Gastrocnemius medialis (tissue), 4 donors: ENCODE data around the gene PLCL1. TPM values are rescaled to one million over a fixed set of nuclear protein-coding genes. Genes with fewer than 3 reads are reported as not detected.

ENCODE experiments used
- ATAC-seq, 2 donors: fragments of 150-250 bp; one replicate each; pipeline ENCODE4 v1.9.1; 2016
- DNase-seq, 2 donors: peaks; one replicate each; pipeline ENCODE4 v3.0.0-alpha.2; 2019
- H3K27ac ChIP-seq, 4 donors: fragments of 200-600 bp; sonication (generic); 1 replicate in 1 of 4; 2 replicates in 3 of 4; pipeline ENCODE4 v1.5.1; 2016 to 2018; ENCODE audit warnings: mild to moderate bottlenecking in 2 of 4, moderate library complexity in 1 of 4
- H3K27me3 ChIP-seq, 3 donors: fragments of 200-600 bp; sonication (generic) in 2 of 3; 1 replicate in 1 of 3; 2 replicates in 2 of 3; pipeline versions ENCODE4 v1.5.1 to v1.6.0; 2016 to 2019; ENCODE audit warnings: mild to moderate bottlenecking in 1 of 3, moderate library complexity in 1 of 3
- H3K36me3 ChIP-seq, 2 donors: fragments of 200-600 bp; sonication (generic) in 1 of 2; one replicate each; pipeline ENCODE4 v1.5.1; 2017 to 2018
- H3K4me1 ChIP-seq, 2 donors: fragments of 200-600 bp; sonication (generic) in 1 of 2; one replicate each; pipeline ENCODE4 v1.5.1; 2016 to 2017; ENCODE audit warnings: mild to moderate bottlenecking in 2 of 2
- H3K4me3 ChIP-seq, 4 donors: fragments of 200-600 bp; sonication (generic) in 3 of 4; 1 replicate in 1 of 4; 2 replicates in 3 of 4; pipeline ENCODE4 v1.5.1; 2016 to 2019; ENCODE audit warnings: mild to moderate bottlenecking in 2 of 4
- H3K9me3 ChIP-seq, 3 donors: fragments of 200-600 bp; sonication (generic) in 2 of 3; 1 replicate in 1 of 3; 2 replicates in 2 of 3; pipeline ENCODE4 v1.5.1; 2016 to 2019
- POLR2A ChIP-seq, 2 donors: fragments of 450-650 bp; IDR thresholded peaks; one replicate each; pipeline ENCODE4 v1.6.1; 2017; ENCODE audit warnings: antibody characterized with exemption in 2 of 2, mild to moderate bottlenecking in 2 of 2, moderate library complexity in 2 of 2
- in situ Hi-C, 4 donors: fragments of 200-750 bp; cut with MboI; loops; one replicate each; pipeline versions ENCODE4 v1.15.0 to v1.8.0; 2017; ENCODE audit warnings: low sequenced_read_pairs in 4 of 4
- intact Hi-C: fragments of 100-400 bp; cut with DNase I; formaldehyde crosslinking; loops from one replicate; pipeline ENCODE4 v1.15.1; 2023; ENCODE audit warnings: low total_unique reads
- total RNA-seq, 4 donors: library from RNA; depleted of rRNA; stranded (reverse); fragments of >200 nt; gene quantifications; one replicate each; pipeline versions ENCODE4 v1.1.0 to v1.2.3, GENCODE V29; 2016
- TF ChIP-seq, protein P1 (sequence below), 5 experiments: fragments of 450-650 bp in 3 of 5; fragments of 200-600 bp in 2 of 5; sonication (generic) in 2 of 5; IDR thresholded peaks in 4 of 5; conservative IDR thresholded peaks in 1 of 5; 1 replicate in 4 of 5; 2 replicates in 1 of 5; pipeline ENCODE4 v1.5.1; 2016 to 2019; ENCODE audit warnings: antibody characterized with exemption in 5 of 5, mild to moderate bottlenecking in 3 of 5, moderate library complexity in 3 of 5

Gene PLCL1
- total RNA-seq, 4 donors from 2014 or later = 5.9 to 10.7 (median 9.8) TPM

DNA sequence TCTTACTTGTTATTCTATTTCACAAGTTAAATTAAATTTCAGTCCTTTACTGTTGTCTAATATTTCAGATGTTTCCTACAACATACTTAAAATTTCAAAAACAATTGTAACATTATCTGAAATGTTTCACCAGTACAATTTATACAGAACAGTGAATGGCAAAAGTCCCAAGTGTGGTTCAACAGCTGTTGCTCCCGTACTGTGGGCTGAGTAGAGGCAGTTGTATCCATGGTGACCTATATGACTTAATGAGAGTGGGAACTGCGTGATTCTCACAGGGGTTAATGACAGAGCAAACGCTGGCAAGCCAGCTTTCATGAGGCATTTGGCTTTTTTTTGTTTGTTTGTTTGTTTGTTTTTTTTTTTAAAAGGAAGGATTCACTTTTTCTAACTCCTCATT lies 5.3 kb upstream of the PLCL1 start:
- H3K9me3 ChIP-seq = no peaks in the 10 kb centered on the region
- no peaks in the 10 kb centered on the region for H3K27me3 ChIP-seq
- in situ Hi-C loops = loop anchor here in 2 of 4 donors (5.0 to 10.0 kb wide), 2 partner anchors 326 to 493 kb away; no protein-coding TSS in a partner anchor
- ATAC-seq (peak; percentile 35 to 43), DNase-seq (no peak)
- peak overlapping the region; percentile 43 to 89 (median 68) for H3K27ac ChIP-seq
- H3K36me3 ChIP-seq = no peaks in the 10 kb centered on the region
- H3K4me3 ChIP-seq = no peak overlapping the region
- no peak for TF ChIP-seq POLR2A (IDR thresholded peaks at IDR 0.05)
- intact Hi-C loops = no loop called here
- H3K4me1 ChIP-seq = peaks cover 38% of the 10 kb centered on the region in 2 donors

GRCh38 chr2:197800091-197800490 lies 4.3 kb upstream of the PLCL1 start:
- Histone ChIP-seq H3K36me3 (no peaks in the 10 kb centered on the region), H3K4me3 (peak overlapping the region in 1 of 4 donors; percentile 4), H3K9me3 (no peaks in the 10 kb centered on the region), H3K27ac (peak overlapping the region; percentile 43 to 89 (median 68)), H3K4me1 (peaks cover 38 to 39% of the 10 kb centered on the region in 2 donors), H3K27me3 (no peaks in the 10 kb centered on the region)
- ATAC-seq = no peak
- DNase-seq = no peak
- in situ Hi-C loops = loop anchor here (5.0 to 25.0 kb wide), 4 partner anchors 327 to 497 kb away; no protein-coding TSS in a partner anchor
- no peak for TF ChIP-seq POLR2A (IDR thresholded peaks at IDR 0.05)
- TF ChIP-seq, protein P1, sequence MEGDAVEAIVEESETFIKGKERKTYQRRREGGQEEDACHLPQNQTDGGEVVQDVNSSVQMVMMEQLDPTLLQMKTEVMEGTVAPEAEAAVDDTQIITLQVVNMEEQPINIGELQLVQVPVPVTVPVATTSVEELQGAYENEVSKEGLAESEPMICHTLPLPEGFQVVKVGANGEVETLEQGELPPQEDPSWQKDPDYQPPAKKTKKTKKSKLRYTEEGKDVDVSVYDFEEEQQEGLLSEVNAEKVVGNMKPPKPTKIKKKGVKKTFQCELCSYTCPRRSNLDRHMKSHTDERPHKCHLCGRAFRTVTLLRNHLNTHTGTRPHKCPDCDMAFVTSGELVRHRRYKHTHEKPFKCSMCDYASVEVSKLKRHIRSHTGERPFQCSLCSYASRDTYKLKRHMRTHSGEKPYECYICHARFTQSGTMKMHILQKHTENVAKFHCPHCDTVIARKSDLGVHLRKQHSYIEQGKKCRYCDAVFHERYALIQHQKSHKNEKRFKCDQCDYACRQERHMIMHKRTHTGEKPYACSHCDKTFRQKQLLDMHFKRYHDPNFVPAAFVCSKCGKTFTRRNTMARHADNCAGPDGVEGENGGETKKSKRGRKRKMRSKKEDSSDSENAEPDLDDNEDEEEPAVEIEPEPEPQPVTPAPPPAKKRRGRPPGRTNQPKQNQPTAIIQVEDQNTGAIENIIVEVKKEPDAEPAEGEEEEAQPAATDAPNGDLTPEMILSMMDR (IDR thresholded peaks at IDR 0.05 in 4 of 5, conservative IDR thresholded peaks at IDR 0.05 in 1 of 5) = no peak
- intact Hi-C loops = loop anchor here (10.0 kb wide), 2 partner anchors 255 to 1665 kb away; no protein-coding TSS in a partner anchor

GRCh38 chr2:197801033-197801432 lies 3.4 kb upstream of the PLCL1 start:
- Histone ChIP-seq H3K27me3 (no peaks in the 10 kb centered on the region), H3K4me1 (peaks cover 43 to 44% of the 10 kb centered on the region in 2 donors), H3K36me3 (no peaks in the 10 kb centered on the region), H3K9me3 (no peaks in the 10 kb centered on the region), H3K27ac (peak overlapping the region in 3 of 4 donors; percentile 20 to 89 (median 69)), H3K4me3 (no peak overlapping the region)
- intact Hi-C loops = loop anchor here (10.0 kb wide), 2 partner anchors 254 to 1664 kb away; no protein-coding TSS in a partner anchor
- ATAC-seq (no peak), DNase-seq (no peak)
- TF ChIP-seq, protein P1 (IDR thresholded peaks at IDR 0.05 in 4 of 5, conservative IDR thresholded peaks at IDR 0.05 in 1 of 5) = no peak
- TF ChIP-seq POLR2A (IDR thresholded peaks at IDR 0.05) = no peak
- in situ Hi-C loops = loop anchor here (5.0 to 25.0 kb wide), 4 partner anchors 326 to 496 kb away; no protein-coding TSS in a partner anchor

GRCh38 chr2:197803033-197803444 lies 1.4 kb upstream of the PLCL1 start:
- Histone ChIP-seq H3K36me3 (no peaks in the 10 kb centered on the region), H3K27ac (peak overlapping the region; percentile 83 to 91 (median 88)), H3K4me1 (peaks cover 60 to 61% of the 10 kb centered on the region in 2 donors), H3K27me3 (no peaks in the 10 kb centered on the region), H3K4me3 (peak overlapping the region in 2 of 4 donors; percentile 33 to 72), H3K9me3 (no peaks in the 10 kb centered on the region)
- ATAC-seq (peak; percentile 53 to 60), DNase-seq (no peak)
- intact Hi-C loops (loop anchor here (1.0 to 10.0 kb wide), 4 partner anchors 252 to 1662 kb away; no protein-coding TSS in a partner anchor), in situ Hi-C loops (loop anchor here (5.0 to 25.0 kb wide), 4 partner anchors 324 to 494 kb away; no protein-coding TSS in a partner anchor)
- no peak for TF ChIP-seq POLR2A (IDR thresholded peaks at IDR 0.05)
- TF ChIP-seq, protein P1 (IDR thresholded peaks at IDR 0.05 in 4 of 5, conservative IDR thresholded peaks at IDR 0.05 in 1 of 5) = peak; percentile 50 to 80 (median 74)
